Measurements from ENCODE around the gene QPRT.
A peak's percentile ranks its signal among the peaks of the same experiment; 100 is the strongest.
"Not testable (repeated sequence)": the region's sequence is repeated elsewhere in the genome, so short reads cannot be mapped to it uniquely, and the experiment has no call there.

Gene QPRT

DNA sequence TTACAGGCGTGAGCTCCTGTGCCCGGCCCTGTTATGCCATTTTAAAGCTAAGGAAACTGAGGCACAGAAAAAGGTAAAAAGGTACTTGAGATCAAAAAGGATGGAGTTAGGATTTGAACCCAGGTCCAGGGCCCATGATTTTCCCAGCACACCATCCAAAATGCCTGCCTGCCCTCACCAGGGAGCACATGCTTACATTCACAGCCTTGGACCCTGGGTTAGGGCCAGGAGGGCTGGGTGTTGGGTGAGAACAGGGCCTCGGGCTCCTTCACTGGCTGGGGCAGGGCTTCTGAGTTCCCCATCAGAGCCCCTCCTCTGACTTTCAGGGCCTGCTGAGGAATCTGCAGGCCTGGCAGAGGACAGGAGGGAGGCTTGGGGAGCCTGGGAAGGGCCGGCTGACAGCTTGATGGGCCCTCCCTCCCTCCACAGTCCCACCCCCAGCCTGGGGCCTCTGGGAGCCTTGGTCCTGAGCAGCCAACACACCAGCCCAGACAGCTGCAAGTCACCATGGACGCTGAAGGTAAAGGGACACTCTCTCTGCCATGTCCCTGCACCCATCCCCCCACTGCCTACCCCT lies at the start of gene QPRT:
Gene QPRT, plus strand, starts transcription at position 490 of the 577 bp plus-strand sequence. Its CDS starts 18 bp downstream, at position 508.
- DNase-seq (ENCODE audit: low spot score), result peak; percentile 47

DNA sequence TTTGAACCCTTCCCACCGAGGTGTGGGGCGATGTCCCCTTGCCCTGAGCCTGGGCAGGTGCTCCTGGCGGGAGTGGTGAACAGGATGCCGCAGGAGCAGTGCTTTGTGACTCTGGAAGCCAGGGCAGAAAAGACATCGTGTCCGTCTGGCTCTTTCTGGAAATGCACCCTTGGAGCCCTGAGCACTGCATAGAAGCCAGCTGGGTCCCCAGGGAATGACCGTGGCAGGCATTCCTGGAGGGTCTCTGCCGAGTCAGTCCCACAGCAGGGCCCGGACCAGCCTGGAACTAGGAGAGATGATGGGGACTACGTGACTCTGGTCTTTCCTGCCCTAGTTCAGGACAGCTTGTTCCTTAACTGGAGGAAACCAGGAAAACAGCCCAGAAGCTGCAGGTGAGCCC lies 49.7 kb upstream of the QPRT start:
- DNase-seq (ENCODE audit: low spot score), result not testable (repeated sequence)

DNA sequence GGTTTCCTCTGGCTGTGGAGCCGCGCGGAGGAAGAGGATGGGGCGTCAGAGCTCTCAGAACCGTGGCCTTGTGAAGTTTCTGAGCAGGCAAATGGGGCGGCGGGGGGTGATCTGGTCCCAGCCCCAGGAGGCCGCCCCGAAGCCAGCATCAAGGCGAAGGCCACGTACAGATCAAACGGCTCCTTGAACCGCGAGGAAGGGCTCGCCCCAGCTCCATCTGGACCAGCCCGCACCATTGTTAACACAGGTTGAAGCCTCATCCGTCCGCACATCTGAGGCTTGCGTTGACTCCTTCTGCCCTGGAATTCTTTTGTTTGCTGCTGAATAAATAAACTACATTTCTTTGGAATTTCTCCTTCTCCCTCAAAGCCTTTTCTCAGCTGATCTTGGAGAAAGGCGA lies 47.3 kb upstream of the QPRT start:
- not testable (repeated sequence) for DNase-seq (ENCODE audit: low spot score)

DNA sequence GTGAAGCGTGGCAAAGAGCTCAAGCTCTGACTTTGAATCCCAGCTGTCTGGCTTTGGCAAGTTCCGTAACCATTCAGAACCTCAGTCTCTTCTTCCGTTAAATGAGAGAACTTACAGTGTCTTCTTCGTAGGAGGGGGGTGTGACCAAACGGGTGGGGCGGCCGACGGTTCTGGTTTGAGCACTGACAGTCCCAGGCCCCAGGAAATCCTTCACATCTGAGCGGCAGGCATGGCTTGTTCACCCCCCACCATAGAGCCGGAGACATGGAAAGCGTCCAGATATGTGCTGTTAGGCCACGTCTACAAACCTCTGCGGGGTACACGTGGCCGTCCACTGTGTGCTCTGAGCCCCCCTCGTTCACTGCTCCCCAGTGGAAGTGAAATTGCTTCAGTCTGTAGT lies 43.1 kb upstream of the QPRT start:
- DNase-seq (ENCODE audit: low spot score), result not testable (repeated sequence)

DNA sequence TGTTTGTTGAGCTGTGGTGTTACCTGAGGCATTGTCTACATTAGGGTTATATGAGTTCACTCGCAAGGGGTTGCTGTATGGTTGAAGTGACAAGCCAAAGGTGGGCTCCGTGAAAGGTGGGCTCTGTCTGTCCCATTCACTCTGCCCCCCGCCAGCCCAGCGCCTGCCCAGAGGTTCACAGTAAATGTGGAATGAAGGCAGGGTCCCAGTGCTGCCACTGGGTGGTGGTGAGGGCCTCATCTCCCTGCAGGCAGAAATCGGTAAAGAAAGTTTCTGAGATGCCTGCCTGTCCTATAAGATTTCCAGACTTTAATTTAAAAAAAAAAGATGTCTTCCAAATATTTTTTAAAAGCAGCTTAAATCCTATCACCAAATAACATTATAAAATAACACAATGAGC lies 42.6 kb upstream of the QPRT start:
- not testable (repeated sequence) for DNase-seq (ENCODE audit: low spot score)

DNA sequence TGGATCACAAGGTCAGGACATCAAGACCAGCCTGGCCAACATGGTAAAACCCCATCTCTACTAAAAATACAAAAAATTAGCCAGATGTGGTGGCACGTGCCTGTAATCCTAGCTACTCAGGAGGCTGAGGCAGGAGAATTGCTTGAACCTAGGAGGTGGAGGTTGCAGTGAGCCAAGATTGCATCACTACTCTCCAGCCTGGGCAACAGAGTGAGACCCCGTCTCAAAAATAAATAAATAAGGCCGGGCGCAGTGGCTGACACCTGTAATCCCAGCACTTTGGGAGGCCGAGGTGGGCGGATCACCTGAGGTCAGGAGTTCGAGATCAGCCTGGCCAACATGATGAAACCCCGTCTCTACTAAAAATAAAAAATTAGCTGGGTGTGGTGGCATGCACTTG lies 40.2 kb upstream of the QPRT start:
- not testable (repeated sequence) for DNase-seq (ENCODE audit: low spot score)

DNA sequence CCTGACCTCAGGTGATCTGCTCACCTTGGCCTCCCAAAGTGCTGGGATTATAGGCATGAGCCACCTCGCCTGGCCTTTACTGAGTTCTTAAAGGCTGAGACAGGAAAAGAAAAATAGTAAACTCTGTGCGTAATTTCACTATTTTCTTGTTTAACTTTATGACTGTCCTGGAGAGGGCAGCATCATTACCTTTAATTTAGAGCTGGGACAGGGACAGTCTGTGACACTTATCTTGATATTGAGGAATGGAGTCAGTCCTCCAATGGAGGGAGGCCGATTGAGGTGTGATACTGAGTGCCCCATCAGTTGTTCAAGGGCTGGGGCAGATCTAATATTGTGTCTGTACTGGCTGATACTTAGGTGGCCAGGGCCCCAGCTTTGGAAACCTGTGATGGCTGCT lies 37.4 kb upstream of the QPRT start:
- DNase-seq (ENCODE audit: low spot score), result no peak

DNA sequence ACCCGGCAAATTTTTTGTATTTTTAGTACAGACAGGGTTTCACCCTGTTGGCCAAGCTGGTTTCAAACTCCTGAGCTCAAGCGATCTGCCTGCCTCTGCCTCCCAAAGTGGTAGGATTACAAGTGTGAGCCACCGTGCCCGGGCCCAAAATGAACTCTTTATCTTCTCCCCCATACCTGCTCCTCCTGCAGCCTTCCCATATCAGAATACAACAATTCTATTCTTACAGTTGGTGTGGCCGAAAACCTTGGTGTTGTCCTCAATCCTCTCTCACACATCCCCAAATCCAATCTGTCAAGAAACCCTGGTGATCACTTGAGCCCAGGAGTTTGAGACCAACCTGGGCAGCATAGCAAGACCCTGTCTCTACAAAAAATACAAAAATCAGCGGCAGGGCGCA lies 35.4 kb upstream of the QPRT start:
- DNase-seq (ENCODE audit: low spot score), result no peak

DNA sequence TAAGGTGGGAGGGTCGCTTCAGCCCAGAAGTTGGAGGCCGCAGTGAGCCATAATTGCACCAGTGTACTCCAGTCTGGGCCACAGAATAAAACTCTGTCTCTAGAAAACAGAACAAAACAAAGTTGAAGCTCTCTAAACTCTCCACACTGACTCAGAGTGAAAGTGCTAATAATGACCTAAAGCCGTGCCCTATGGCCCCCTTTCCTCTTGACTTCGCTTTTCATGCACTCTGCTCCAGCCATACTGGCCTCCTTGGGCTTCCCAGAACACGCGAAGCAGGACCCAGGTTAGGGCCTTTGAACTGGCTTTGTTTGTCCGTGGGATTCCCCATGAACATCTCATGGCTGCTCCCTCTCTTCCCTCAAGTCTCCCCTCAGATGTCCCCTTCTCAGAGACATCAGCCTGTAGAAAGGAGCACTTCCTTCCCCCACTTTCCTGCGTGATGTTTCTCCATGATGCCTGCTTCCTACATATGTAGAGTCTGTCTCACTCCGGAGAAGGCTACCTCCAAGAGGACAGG lies 34.6 kb upstream of the QPRT start:
- DNase-seq (ENCODE audit: low spot score), result no peak

DNA sequence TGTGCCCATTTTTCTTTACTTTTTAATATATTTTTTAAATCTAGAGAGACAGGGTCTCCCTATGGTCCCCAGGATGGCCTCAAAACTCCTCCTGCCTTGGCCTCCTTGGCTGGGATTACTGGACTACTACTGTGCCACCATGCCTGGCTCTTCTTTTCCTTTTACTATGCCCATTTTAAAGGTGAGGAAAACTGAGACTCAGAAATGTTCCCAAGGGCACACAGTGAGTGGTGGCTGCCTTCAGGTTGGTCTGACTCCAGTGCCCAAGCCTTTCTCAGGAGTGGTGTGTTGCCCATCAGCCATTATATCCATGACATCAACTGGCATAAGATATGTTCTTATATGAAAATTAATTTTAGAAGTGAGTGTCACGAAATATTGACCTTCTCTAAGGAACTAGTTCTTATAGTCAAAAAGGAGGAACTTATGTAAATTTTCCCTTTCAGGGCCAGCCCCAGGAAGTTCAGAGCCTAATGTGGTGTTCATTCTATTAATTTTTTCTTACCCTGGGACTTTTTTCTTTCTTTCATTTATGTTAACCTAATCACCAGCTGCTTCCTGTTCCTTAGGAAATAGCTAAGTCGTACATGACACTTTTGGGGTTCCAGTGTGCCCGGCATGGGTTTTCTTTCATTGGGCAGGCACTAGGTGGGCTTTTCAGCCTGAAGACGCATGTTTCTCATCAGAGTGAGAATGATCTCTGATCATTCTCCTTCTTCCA lies 33.8 kb upstream of the QPRT start:
- no peak for DNase-seq (ENCODE audit: low spot score)

DNA sequence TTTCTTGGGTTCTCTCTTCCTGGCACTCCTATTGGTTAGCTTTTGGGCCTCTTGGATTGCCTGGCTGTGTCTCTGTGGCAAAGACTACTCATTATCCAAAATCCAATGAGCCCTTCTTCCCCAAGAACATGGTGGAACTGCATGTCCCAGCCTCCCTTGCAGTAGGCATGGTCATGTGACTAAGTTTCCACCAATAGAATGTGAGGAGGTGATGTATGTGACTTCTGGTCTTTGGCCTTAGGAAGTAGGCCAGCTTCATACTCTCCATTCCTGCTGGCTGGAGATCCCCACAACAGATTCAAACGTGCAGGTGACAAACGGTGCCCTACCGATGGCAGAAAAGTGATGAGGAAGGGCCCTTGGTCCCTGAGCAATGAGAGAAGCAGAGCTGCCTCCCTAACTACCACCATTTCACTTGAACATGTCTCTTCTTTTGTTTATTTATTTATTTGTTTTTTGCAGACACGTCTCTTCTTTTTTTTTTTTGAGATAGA lies 33.2 kb upstream of the QPRT start:
- no peak for DNase-seq (ENCODE audit: low spot score)

DNA sequence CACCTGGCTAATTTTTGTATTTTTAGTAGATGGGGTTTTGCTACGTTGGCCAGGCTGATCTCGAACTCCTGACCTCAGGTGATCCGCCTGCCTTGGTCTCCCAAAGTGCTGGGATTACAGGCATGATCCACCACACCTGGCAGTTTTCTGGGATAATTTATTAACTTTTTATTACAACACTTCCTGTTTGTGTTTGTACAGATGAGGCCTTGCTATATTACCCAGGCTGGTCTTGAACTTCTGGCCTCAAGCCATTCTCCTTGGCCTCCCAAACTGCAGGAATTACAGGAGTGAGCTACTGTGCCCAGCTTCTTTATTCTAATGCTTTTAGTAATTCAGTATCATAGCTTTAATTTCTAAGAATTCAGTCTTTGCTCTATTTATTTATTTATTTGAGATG lies 32.0 kb upstream of the QPRT start:
- DNase-seq (ENCODE audit: low spot score), result no peak

DNA sequence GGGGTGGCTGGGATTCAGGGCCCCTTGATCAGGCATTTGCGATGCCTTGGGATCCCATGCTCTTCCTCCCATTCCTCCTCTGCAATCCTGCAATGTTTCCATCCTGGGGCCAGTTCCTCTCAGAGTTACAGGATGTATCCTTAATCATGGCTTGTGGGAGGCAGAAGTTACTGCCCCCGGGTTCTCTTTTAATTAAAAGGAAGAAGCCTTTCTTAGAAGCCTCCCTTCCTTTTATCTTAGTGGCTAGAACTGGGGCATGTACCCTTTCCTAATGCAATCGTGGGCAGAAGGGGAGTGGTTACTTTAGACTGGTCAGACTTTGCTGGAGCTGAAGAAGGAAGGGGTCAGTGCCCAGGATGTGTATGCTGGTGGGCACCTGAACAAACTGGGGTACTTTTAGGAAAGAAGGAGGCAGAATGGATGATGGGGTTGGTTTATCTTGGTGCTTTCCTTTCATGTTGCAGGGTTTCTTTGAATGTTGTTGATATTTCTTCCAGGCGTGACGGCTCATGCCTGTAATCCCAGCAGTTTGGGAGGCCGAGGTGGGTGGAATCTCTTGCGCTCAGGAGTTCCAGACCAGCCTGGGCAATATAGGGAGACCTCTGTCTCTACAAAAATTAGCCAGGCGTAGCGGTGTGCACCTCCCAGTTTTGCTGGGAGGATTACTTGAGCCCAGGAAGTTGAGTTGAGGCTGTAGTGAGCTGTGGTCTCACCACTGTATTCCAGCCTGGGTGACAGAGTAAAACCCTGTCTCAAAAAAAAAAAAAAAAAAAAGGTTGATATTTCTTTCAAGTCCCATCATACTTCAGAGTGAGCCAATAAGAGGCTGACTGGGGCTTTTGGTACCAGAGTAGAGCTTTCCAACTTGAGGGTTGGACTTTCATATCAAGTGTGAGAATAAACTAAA lies 29.1 kb upstream of the QPRT start:
- DNase-seq (ENCODE audit: low spot score), result no peak

DNA sequence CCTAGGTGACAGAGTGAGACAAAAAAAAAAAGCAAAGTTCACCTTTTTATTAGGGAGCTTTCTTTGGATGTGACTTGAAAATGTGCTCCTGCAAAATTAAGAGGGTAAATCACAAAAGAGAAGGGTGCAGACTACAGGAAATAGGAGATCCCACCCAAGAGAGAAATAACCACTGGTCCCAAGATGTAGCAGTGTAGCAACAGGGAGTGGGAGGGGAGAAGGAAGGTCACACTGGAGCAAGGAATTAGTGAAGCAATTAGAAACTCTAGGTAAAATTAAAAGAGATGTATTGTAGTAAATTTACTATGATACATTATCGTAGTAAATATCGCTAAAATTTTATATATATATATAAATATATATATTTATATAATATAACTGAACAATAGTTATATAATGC lies 28.2 kb upstream of the QPRT start:
- no peak for DNase-seq (ENCODE audit: low spot score)

DNA sequence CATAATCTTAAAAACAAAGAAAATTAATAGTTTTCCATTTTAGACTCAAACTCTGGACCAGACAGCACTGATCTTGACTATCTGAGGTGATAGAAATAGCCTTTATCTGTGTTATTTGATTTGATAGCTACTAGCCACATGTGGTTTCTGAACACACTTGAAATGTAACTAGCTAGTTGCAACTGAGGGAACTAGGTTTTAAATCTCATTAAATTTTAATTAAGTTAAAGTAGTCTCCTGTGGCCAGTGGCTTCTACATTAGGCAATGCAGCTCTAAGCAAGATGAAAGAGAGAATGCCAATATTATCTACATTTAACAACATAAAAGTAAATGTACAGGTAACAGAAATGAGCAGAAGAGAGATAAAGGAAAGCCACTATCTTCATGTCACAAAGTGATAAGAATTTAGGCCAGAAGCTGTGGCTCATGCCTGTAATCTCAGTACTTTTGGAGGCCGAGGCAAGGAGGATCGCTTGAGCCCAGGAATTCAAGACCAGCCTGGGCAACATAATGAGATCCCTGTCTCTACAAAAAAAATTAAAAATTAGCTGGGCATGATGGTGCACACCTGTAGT lies 27.1 kb upstream of the QPRT start:
- DNase-seq (ENCODE audit: low spot score), result no peak

DNA sequence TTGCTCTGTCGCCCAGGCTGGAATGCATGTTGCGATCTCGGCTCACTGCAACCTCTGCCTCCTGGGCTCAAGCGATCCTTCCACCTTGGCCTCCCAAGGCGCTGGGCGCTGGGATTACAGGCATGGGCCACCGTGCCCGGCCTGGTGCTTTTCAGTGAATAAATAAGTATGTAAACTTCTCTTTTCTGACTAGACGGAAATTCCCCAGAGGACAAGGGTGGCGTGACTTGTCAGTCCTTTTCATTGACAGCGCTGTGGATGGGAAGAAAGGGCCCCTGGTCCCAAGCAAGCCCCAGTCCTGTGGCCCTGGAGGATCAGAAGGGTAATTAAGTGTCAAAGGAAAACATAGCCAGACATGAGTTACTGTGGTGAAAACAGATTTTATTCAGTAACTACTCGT lies 25.5 kb upstream of the QPRT start:
- DNase-seq (ENCODE audit: low spot score), result no peak

DNA sequence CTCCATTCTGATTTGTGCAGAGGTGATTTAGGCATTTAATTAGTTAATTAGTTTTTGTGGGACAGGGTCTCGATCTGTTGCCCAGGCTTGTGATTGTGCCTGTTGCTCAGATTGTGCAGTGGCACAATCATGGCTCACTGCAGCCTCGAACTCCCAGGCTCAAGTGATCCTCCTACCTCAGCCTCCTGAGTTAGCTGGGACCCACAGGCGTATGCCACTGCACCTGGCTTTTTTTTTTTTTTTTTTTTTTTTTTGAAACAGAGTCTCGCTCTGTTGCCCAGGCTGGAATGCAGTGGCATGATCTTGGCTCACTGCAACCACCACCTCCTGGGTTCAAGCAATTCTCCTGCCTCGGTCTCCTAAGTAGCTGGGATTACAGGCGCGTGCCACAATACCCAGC lies 25.1 kb upstream of the QPRT start:
- DNase-seq (ENCODE audit: low spot score), result not testable (repeated sequence)

DNA sequence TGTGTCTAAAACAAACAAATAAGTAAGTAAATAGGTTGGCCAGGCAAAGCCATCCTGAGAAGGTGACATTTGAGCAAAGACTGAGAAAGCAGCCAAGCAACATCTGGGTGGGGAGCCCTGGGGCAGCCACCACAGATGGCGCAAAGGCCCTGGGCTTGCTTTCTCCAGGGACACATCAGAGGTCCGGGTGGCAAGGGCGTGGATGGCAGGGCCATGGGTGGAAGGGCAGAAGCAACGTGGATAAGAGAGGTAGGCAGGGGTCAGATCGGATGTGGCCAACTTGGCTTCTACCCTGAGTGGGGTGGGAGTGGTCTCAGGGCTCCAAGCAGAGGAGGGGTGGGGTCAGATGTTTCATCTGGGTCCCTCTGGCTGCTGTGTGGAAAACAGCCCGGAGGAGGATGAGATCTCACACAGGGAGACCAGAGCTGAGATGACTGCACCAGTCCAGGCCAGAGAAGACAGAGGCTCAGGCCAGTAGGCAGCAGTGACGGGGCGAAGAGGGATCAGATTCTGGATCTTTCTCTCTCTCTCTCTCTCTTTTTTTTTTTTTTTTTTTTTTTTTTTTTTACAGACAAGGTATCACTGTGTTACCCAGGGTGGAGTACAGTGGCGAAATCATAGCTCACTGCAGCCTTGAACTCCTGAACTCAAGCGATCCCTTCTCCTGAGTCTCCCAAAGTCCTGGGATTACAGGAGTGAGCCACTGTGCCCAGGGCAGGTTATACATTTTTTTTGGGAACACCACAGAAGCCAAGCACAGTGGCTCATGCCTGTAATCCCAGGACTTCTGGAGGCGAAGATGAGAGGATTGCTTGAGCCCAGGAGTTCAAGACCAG lies 22.1 kb upstream of the QPRT start:
- DNase-seq (ENCODE audit: low spot score), result no peak

DNA sequence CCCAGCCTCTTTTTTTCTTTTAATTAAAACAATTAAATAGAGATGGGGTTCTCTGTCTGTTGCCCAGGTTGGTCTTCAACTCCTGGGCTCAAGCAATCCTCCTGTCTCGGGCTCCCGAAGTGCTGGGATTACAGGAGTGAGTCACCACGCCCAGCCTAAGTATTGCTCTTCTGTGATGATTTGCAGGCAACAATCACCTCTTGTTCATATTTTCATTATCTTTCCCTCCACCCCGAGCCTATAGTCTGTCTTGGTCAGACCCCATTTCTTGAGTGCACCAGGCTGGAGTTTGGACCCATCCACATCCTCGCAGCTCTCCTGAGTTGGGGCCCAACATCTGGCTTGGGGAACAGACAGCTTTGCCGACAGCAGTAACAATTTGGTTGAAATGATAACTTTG lies 20.3 kb upstream of the QPRT start:
- no peak for DNase-seq (ENCODE audit: low spot score)

DNA sequence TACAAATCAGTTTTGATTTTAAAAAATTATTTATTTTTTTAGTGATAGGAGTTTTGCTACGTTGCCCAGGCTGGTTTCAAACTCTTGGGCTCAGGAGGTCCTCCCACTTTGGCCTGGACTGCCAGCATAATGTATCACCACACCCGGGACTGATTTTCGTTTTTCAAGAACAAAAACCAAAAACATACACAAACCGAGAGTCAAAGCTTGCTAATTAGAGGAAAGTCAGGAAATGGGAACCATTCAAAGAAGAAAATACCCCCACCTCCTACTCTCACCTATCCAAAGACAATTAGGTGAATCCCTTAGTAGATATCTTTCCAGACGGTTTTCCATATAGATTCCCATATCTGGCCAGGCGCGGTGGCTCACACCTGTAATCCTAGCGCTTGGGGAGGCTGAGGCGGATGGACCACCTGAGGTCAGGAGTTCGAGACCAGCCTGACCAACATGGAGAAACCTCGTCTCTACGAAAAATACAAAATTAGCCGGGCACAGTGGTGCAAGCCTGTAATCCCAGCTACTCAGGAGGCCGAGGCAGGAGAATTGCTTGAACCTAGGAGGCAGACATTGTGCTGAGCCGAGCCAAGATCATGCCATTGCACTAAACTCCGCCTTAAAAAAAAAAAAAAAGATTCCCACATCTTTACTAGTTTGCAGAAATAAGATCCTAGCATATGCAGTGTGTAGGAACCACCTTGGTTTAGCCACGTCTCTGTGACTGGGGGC lies 16.8 kb upstream of the QPRT start:
- no peak for DNase-seq (ENCODE audit: low spot score)

DNA sequence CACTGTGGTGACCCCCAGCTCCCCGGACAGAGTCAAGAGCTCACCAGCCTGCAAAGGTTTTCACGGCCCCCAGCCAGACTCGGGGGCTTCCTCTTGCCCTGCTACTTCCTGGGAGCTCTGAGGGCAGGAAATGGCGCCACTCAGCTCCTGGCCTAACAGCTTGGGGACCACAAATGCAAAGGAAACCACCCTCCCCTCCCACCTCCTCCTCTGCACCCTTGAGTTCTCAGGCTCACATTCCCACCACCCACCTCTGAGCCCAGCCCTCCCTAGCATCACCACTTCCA lies 16.3 kb upstream of the QPRT start:
- no peak for DNase-seq (ENCODE audit: low spot score)

Data from Ammon's horn (tissue), 1 donor.